GM12801 (cell line): ENCODE results near the gene RELL2.

Experiments used
- CTCF ChIP-seq: IDR thresholded peaks from one replicate; pipeline ENCODE4 v1.5.1; 2011; ENCODE audit warnings: control low read depth; ENCODE audit not compliant: insufficient read length; ENCODE audit errors: extremely low read depth

RELL2 gene

DNA sequence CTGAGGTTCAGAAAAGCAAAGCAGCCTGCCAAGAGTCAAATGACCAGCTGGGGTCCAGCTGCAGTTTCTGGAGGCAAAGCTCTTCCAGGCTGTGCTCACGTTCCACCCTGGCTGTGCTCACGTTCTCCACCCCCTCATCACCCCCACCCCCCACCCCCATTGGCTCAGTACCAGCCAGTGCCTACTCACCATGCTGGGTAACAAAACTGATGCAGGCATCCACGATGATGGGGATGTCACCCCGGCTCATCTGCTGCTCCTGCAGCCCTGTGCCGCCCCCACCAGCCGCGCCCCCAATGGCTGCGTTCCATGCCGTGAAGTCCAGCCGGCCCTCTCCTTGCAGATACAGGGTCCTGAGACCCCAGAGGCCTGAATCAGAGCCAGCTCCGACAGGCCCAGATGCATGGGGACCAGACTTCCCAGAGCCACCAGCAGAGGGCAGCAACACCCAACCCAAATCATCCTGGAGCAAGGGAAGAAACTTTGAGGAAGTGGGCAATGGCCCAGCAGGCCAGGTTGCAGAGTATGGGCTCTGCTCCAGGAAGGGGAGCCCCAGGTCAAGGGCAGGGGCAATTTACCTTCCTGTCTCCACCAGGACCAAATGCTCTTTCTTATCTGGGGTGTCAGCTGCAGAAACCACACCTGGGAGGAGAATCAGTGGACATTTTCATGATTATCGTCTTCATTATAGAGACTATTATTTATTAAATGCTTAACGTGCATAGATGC, 28.1 kb downstream of the RELL2 start:
- peak; percentile 3 for TF ChIP-seq CTCF

DNA sequence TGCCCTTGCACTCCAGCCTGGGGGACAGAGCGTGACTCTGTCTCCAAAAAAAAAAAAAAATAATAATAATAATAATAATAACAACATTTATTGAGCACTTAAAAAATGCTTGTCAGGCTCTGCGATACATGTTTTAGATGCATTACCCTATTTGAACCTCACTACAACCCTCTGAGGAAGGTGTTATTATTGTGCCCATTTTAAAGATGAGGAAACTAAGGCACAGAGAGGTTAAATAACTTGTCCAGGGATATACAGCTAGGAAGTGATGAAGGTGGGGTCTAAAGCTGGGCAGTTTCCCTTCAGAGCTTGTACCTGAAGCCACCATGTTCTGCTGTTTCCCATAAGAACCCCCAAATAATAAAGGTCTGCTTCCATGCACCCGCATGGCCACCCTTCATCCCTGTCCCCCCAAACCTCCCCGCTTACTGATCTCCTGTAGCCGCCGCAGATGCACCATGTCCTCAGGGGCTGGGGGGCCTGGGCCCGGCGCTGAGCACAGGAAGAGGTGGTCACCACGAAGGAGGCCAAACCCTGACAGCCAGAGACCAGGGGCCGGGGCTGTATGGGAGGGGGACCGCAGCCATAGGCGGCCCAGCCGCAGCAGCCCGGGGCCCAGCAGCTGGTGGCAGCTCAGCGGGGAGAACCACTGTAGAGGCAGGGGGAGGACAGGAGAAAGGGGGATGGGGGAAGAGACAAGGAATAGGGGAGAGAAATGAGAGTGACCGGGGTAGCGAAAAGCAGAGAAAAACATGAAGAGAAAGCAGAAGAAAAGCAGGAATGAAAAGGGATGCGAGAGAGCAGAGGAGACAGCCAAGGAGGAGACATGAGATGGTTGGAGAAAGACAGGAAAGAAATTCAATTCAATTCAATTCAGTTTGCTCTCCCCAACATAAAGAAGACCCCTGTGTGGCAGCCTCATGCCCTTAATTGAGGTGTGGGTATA, 29.5 kb downstream of the RELL2 start:
- TF ChIP-seq CTCF: no peak

GRCh38 chr5:141668601-141669265, 31.9 kb downstream of the RELL2 start:
- no peak for TF ChIP-seq CTCF

- no peak for TF ChIP-seq CTCF
These were observed 32.7 kb downstream of the RELL2 start for GRCh38 chr5:141669520-141669919.

DNA sequence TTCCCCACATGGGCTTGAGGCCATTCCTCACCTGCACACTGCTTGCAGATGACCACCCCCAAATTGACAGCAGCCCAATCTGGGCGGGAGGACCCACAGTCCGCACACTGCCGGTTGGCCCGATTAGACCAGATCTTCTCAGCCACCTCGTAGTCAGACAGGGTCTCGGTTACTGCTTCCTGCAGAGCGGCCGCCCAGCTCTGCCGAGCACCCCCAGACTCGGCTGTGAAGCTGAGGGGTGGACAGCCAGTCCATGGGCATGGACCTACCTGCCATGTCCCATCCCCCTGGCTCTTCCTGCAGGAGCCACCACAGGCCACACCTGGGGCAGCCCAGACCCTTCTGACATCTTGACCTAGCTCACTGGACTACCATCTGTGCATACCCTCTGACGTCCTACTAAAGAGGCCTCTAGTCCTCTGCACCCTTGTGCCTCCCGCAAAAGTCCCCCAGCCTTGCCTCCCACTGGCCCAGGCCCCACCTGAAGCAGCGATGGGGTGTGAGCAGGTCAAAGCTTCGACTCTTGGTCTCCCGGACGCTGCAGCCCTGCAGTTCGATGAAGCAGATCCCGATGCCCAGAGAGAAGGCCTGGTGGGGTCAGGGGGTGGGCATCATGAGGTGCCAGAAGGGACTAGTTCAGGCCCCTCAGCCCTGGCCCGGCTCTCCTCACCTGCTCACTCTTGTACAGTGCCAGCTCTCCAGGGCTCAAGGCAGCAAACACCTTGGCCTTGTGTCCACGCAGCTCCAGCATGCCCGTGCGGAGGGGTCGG, 35.5 kb downstream of the RELL2 start:
- TF ChIP-seq CTCF: no peak

DNA sequence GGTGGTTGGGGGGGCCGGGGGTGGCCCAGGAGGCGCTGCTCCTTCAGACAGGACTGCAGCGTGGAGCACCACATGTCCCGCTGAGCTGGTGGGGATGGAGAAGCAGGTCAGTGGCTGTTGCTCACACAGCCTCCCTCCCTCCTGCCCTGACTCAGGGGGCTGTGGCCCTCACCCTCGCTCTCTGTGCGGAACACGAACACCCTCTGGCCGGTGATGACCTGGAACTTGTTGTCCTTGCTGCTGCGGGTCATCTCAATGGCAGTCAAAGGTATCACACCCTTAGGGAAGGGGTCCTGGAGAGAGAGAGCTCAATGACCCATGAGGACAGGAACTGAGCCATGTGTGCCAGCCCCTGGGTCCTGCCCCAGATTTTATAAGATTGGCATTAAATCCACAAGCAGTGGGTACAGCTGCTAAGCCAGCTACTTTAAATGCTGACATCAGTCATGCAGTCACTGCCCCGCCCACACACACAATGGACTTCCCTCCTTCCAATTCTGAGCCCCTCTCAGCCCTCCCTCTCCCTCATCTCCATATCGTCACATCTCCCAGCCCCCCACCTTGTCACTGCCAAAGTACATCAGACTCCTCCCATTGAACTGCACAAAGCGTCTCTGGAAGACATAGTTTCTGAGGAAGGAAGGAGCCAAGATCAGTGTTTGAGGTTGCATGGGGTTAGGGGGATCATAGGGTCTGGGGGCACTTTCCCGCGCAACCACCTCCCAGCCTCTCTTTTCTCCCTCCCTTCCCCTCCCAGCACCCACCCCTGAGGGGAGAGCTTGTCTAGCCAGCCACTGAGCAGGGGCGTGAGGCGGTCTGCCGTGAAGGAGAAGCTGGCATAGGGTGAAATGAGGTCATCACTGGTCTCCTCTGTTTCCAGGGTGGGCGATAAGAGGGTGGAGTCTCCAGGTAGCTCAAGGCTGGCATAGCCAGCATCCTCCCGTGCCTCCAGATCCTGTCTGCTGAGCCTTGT, 36.3 kb downstream of the RELL2 start:
- TF ChIP-seq CTCF: no peak
